Kidney epithelial cell (primary cell): ENCODE measurements around the gene CXorf58. TPM values are rescaled to one million over a fixed set of nuclear protein-coding genes. Genes with fewer than 3 reads are reported as not detected.

Experiments
- DNase-seq: peaks from one replicate; pipeline ENCODE4 v3.0.0-alpha.2; 2010; ENCODE audit warnings: low read depth
- H3K27me3 ChIP-seq: 2 replicates; pipeline ENCODE4 v1.6.0; 2011; ENCODE audit warnings: low read length; ENCODE audit not compliant: control insufficient read depth, insufficient read depth
- H3K36me3 ChIP-seq: 2 replicates; pipeline ENCODE4 v1.5.1; 2011; ENCODE audit warnings: low read length; ENCODE audit not compliant: control insufficient read depth, insufficient read depth
- H3K4me3 ChIP-seq: 2 replicates; pipeline ENCODE4 v1.5.1; 2011; ENCODE audit warnings: low read depth, mild to moderate bottlenecking, control low read depth, low read length
- total RNA-seq: library from RNA; depleted of rRNA; stranded (reverse); fragments of >200 nt; gene quantifications from 2 replicates; pipeline ENCODE4 v1.2.3, GENCODE V29; 2015
- TF ChIP-seq, protein P1 (sequence below): IDR thresholded peaks from 2 replicates; pipeline ENCODE4 v1.5.1; 2011; ENCODE audit warnings: mild to moderate bottlenecking, moderate library complexity, low read length, control low read depth, inconsistent platforms; ENCODE audit not compliant: insufficient read depth, poor library complexity, severe bottlenecking

The CXorf58 gene
- total RNA-seq, 1 donor from 2014 or later = not detected

DNA sequence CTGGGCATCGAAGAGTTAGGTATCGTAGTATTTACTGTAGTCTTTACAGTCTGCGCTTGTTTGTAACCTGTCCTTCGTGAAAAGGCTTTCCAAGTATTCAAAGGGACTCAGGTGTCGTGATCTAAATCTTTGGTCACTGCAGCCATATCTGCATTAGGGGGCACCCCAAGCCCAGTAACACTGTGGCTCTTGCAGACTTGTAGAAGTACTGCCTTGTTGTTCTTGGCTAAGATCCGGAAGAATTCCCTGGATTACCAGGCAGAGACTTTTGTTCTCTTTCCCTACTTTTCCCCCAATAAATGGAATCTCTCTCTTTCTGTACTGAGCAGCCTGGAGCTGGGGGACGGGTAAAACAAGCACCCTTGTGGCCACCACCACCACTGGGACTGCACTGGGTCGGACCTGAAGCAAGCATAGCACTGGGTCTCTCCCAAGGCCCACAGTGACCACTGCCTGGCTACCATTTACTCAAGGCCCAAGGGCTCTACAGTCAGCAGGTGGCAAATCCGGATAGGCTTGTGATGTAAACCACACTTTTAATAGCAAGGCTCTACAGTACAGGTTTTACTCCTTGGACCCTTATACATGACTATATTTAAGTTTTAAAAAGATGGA, 12.0 kb downstream of the CXorf58 start:
- TF ChIP-seq, protein P1, sequence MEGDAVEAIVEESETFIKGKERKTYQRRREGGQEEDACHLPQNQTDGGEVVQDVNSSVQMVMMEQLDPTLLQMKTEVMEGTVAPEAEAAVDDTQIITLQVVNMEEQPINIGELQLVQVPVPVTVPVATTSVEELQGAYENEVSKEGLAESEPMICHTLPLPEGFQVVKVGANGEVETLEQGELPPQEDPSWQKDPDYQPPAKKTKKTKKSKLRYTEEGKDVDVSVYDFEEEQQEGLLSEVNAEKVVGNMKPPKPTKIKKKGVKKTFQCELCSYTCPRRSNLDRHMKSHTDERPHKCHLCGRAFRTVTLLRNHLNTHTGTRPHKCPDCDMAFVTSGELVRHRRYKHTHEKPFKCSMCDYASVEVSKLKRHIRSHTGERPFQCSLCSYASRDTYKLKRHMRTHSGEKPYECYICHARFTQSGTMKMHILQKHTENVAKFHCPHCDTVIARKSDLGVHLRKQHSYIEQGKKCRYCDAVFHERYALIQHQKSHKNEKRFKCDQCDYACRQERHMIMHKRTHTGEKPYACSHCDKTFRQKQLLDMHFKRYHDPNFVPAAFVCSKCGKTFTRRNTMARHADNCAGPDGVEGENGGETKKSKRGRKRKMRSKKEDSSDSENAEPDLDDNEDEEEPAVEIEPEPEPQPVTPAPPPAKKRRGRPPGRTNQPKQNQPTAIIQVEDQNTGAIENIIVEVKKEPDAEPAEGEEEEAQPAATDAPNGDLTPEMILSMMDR = no peak
- H3K4me3 ChIP-seq = no peak overlapping the region
- DNase-seq = no peak
- H3K27me3 ChIP-seq = no peaks in the 10 kb centered on the region
- H3K36me3 ChIP-seq = no peaks in the 10 kb centered on the region

DNA sequence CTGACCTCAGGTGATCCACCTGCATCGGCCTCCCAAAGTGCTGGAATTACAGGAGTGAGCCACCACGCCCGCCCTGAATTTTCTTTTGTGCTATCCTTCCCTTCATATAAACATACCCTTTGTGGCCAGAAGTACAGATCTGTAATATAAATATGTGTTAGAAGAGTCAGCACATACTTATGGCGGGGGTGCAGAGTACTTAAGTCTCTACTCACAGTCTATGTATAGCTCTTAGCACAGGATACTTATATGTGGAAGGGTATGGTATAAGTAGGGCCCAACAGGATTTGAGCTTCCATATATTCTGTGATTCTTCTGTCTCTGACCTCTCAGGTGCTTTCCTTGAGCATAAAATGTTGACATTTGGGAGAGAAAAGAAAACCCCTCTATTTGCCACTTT, 18.2 kb downstream of the CXorf58 start:
- Histone ChIP-seq H3K27me3 (no peaks in the 10 kb centered on the region), H3K4me3 (no peak overlapping the region), H3K36me3 (no peaks in the 10 kb centered on the region)
- DNase-seq = no peak
- TF ChIP-seq, protein P1 = no peak

DNA sequence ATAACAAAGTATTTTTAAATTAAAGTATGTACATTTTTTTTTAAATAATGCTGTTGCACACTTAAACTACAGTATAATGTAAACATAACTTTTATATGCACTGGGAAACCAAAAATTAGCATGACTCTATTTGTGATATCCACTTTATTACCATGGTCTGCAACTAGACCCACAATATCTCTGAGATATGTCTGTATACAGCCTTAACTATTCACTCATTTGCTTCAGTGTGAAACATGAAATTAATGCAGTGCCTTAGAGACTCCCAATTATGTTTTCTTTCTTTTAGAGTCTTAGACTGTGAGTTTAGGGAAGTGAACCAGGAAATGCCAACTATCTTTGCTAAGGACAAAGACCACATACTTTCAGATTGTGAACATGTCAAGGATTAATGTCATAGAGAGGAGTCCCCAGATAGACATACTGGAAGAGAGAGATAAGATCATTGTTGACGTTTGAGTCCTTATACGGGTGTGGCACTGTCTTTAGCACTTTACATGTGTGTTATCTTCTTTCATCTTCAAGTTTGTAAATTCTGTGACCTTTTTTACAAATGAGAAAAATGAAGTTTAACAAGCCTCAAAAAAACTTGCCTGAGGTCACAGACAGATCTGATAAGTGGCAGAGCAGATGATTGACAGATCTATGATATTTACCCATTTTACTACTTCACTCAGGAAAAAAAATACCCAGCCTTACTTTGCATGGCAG, 23.2 kb downstream of the CXorf58 start:
- H3K27me3 ChIP-seq = no peaks in the 10 kb centered on the region
- H3K36me3 ChIP-seq = no peaks in the 10 kb centered on the region
- no peak overlapping the region for H3K4me3 ChIP-seq
- TF ChIP-seq, protein P1 = no peak
- DNase-seq = no peak

DNA sequence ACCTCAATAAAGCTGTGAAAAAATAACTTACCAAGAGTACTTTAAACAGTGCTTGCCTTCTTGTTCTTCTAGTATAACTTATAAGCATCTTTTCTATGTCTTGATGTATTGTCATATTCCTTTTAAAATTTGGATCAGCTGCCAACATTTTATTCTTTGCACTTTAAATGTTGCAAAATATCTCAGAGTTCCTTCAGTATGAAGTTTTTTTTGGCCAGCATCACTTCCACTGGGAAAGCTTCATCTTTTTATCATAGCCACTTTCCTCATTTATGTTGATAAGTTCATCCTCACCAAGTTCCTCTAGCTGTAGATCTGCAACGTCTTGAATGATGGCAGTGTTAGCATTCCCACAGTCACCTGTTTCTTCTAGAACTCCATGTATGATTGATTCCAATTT, 24.2 kb downstream of the CXorf58 start:
- no peaks in the 10 kb centered on the region for H3K36me3 ChIP-seq
- TF ChIP-seq, protein P1 = no peak
- H3K4me3 ChIP-seq = no peak overlapping the region
- no peaks in the 10 kb centered on the region for H3K27me3 ChIP-seq
- DNase-seq = no peak

DNA sequence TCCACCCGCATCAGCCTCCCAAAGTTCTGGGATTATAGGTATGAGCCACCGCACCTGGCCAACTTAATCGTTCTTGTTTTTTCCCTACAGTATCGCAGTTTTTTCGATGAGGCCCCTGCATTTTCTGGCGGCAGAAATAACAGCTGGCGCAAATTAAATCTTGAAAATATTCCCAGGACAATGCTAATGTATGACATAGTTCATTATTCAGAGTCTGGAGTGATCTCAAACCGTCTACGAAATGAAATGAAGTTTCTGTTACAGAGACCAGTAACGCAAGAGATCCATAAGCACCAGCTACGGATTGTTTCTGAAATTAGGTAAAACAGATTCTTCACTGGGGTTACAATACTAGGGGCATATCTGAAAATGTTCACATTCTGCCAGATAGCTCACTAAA, 27.3 kb downstream of the CXorf58 start:
- Histone ChIP-seq H3K36me3 (no peaks in the 10 kb centered on the region), H3K27me3 (no peaks in the 10 kb centered on the region), H3K4me3 (no peak overlapping the region)
- TF ChIP-seq, protein P1 = no peak
- no peak for DNase-seq
